Motor neuron (in vitro differentiated cells): ENCODE measurements around the gene ITGB5. TPM values are rescaled to one million over a fixed set of nuclear protein-coding genes. Genes with fewer than 3 reads are reported as not detected.

ENCODE experiments used
- ATAC-seq, 8 experiments: fragments of 200-7000 bp; cut with Tn5 transposase; replicated peaks in 6 of 8; 2 replicates each; pipeline ENCODE4 v1.8.0; 2021; ENCODE audit warnings: mild to moderate bottlenecking in 8 of 8, moderate library complexity in 8 of 8
- H3K27ac ChIP-seq, 2 donors: fragments of 250-450 bp; sonication (Bioruptor Pico); 2 replicates each; pipeline ENCODE4 v1.9.0; 2021; ENCODE audit warnings: antibody characterized with exemption in 2 of 2, mild to moderate bottlenecking in 2 of 2, moderate library complexity in 1 of 2
- H3K4me1 ChIP-seq, 2 donors: fragments of 250-450 bp; sonication (Bioruptor Pico); replicated peaks in 1 of 2; 2 replicates each; pipeline ENCODE4 v1.6.1; 2021; ENCODE audit warnings: antibody characterized with exemption in 2 of 2, mild to moderate bottlenecking in 2 of 2, moderate library complexity in 1 of 2
- H3K4me3 ChIP-seq, 5 donors: fragments of 250-450 bp; sonication (Bioruptor Pico); 2 replicates each; pipeline ENCODE4 v1.9.0; 2021; ENCODE audit warnings: antibody characterized with exemption in 5 of 5, mild to moderate bottlenecking in 5 of 5, moderate library complexity in 4 of 5
- WGBS, 10 experiments: fragments of 450-650 bp; shearing (Covaris generic); methylation state at CpG; one replicate each; pipeline ENCODE4 v1.0.0; 2022; 5-methylcytosine and 5-hydroxymethylcytosine counted together
- in situ Hi-C, 9 experiments: fragments of 400-800 bp; cut with MboI; loops; one replicate each; pipeline ENCODE4 v1.15.0; 2021; ENCODE audit warnings: low sequenced_read_pairs in 9 of 9, low pct_unique_long_range_greater_than_20kb in 2 of 9; ENCODE audit not compliant: unreplicated experiment in 9 of 9
- total RNA-seq, 8 experiments: library from RNA; unstranded; fragments of 300-600 nt; gene quantifications; 2 replicates each; pipeline versions ENCODE4 v1.2.3 to v1.2.4, GENCODE V29; 2022

Gene ITGB5
- total RNA-seq, 8 experiments from 2014 or later = 6.3 to 84.7 (median 14.6) TPM

- in situ Hi-C loops = no loop called here
- no peak for ATAC-seq
- Histone ChIP-seq H3K4me1 (no peaks in the 10 kb centered on the region), H3K4me3 (no peak overlapping the region), H3K27ac (no peak overlapping the region)
- 0 to 100% (median 80%) methylated on average over 1 of the region's 1 CpG; no CpG with 5 or more reads in 7 of the 10 experiments for WGBS, 10 experiments
Observed at GRCh38 chr3:124873226-124873625, 13.9 kb downstream of the ITGB5 start.

GRCh38 chr3:124867511-124867910 lies 19.7 kb downstream of the ITGB5 start:
- Histone ChIP-seq H3K4me3 (no peak overlapping the region), H3K4me1 (no peaks in the 10 kb centered on the region), H3K27ac (no peak overlapping the region)
- in situ Hi-C loops = no loop called here
- 77 to 100% (median 96%) methylated on average over 1 to 3 of the region's 3 CpGs; no CpG with 5 or more reads in 5 of the 10 experiments for WGBS, 10 experiments
- no peak for ATAC-seq

- Histone ChIP-seq H3K27ac (no peak overlapping the region), H3K4me1 (no peaks in the 10 kb centered on the region), H3K4me3 (no peak overlapping the region)
- in situ Hi-C loops = no loop called here
- 73 to 100% (median 94%) methylated on average over 1 to 2 of the region's 2 CpGs; no CpG with 5 or more reads in 6 of the 10 experiments for WGBS, 10 experiments
- ATAC-seq = no peak
Observed at GRCh38 chr3:124862006-124862405, 25.2 kb downstream of the ITGB5 start.

GRCh38 chr3:124861041-124861440 lies 26.1 kb downstream of the ITGB5 start:
- H3K27ac ChIP-seq = no peak overlapping the region
- H3K4me1 ChIP-seq = no peaks in the 10 kb centered on the region
- WGBS, 10 experiments = 15 to 100% (median 80%) methylated on average over 1 to 9 of the region's 9 CpGs; no CpG with 5 or more reads in 1 of the 10 experiments
- no peak overlapping the region for H3K4me3 ChIP-seq
- in situ Hi-C loops = no loop called here
- no peak for ATAC-seq

GRCh38 chr3:124860599-124860998 lies 26.6 kb downstream of the ITGB5 start:
- in situ Hi-C loops = no loop called here
- no peak overlapping the region for H3K27ac ChIP-seq
- H3K4me3 ChIP-seq = no peak overlapping the region
- 25 to 100% (median 86%) methylated on average over 1 of the region's 1 CpG; no CpG with 5 or more reads in 3 of the 10 experiments for WGBS, 10 experiments
- H3K4me1 ChIP-seq = no peaks in the 10 kb centered on the region
- ATAC-seq = peak in 3 of 8 experiments; percentile 56 to 73 (median 67)

GRCh38 chr3:124859025-124859424 lies 28.1 kb downstream of the ITGB5 start:
- ATAC-seq = peak in 7 of 8 experiments; percentile 38 to 99 (median 63)
- H3K27ac ChIP-seq = no peak overlapping the region
- no peak overlapping the region for H3K4me3 ChIP-seq
- in situ Hi-C loops = no loop called here
- WGBS, 10 experiments = 0 to 74% (median 50%) methylated on average over 1 to 6 of the region's 7 CpGs; no CpG with 5 or more reads in 3 of the 10 experiments
- no peaks in the 10 kb centered on the region for H3K4me1 ChIP-seq

GRCh38 chr3:124858275-124858674 lies 28.9 kb downstream of the ITGB5 start:
- peak in 2 of 8 experiments; percentile 62 to 80 for ATAC-seq
- Histone ChIP-seq H3K27ac (no peak overlapping the region), H3K4me1 (no peaks in the 10 kb centered on the region), H3K4me3 (no peak overlapping the region)
- WGBS, 10 experiments = 0 to 100% (median 100%) methylated on average over 1 of the region's 1 CpG; no CpG with 5 or more reads in 1 of the 10 experiments
- in situ Hi-C loops = no loop called here

- in situ Hi-C loops = no loop called here
- Histone ChIP-seq H3K4me3 (no peak overlapping the region), H3K27ac (no peak overlapping the region), H3K4me1 (peaks cover 0 to under 1% of the 10 kb centered on the region in 2 donors)
- no peak for ATAC-seq
- WGBS, 10 experiments = 57 to 100% (median 89%) methylated on average over 1 to 2 of the region's 2 CpGs; no CpG with 5 or more reads in 1 of the 10 experiments
Observed at GRCh38 chr3:124856677-124857076, 30.5 kb downstream of the ITGB5 start.

- no peak overlapping the region for H3K4me3 ChIP-seq
- in situ Hi-C loops = no loop called here
- H3K4me1 ChIP-seq = peaks cover 4 to 11% of the 10 kb centered on the region in 2 donors
- WGBS, 10 experiments = 0 to 100% (median 80%) methylated on average over 1 of the region's 1 CpG; no CpG with 5 or more reads in 3 of the 10 experiments
- no peak for ATAC-seq
- H3K27ac ChIP-seq = no peak overlapping the region
Observed at GRCh38 chr3:124854009-124854408, 33.2 kb downstream of the ITGB5 start.

GRCh38 chr3:124853446-124853845 lies 33.7 kb downstream of the ITGB5 start:
- H3K27ac ChIP-seq = no peak overlapping the region
- peaks cover 4 to 11% of the 10 kb centered on the region in 2 donors for H3K4me1 ChIP-seq
- ATAC-seq = no peak
- no peak overlapping the region for H3K4me3 ChIP-seq
- in situ Hi-C loops = no loop called here
- 90 to 100% (median 100%) methylated on average over 1 to 3 of the region's 3 CpGs; no CpG with 5 or more reads in 1 of the 10 experiments for WGBS, 10 experiments

- 52 to 100% (median 84%) methylated on average over 3 to 9 of the region's 12 CpGs; no CpG with 5 or more reads in 3 of the 10 experiments for WGBS, 10 experiments
- peaks cover 4 to 11% of the 10 kb centered on the region in 2 donors for H3K4me1 ChIP-seq
- ATAC-seq = no peak
- in situ Hi-C loops = no loop called here
- no peak overlapping the region for H3K27ac ChIP-seq
- H3K4me3 ChIP-seq = no peak overlapping the region
Observed at GRCh38 chr3:124851905-124852304, 35.3 kb downstream of the ITGB5 start.

- no peak for ATAC-seq
- no peak overlapping the region for H3K4me3 ChIP-seq
- in situ Hi-C loops = no loop called here
- H3K27ac ChIP-seq = no peak overlapping the region
- peaks cover 4 to 11% of the 10 kb centered on the region in 2 donors for H3K4me1 ChIP-seq
- WGBS, 10 experiments = 58 to 100% (median 75%) methylated on average over 1 to 3 of the region's 3 CpGs; no CpG with 5 or more reads in 1 of the 10 experiments
Observed at GRCh38 chr3:124851136-124851535, 36.0 kb downstream of the ITGB5 start.

- ATAC-seq = no peak
Observed at GRCh38 chr3:124850633-124851032, 36.5 kb downstream of the ITGB5 start.

GRCh38 chr3:124850212-124850611 lies 37.0 kb downstream of the ITGB5 start:
- WGBS, 10 experiments = 17 to 75% (median 60%) methylated on average over 1 to 4 of the region's 6 CpGs; no CpG with 5 or more reads in 4 of the 10 experiments
- H3K4me3 ChIP-seq = no peak overlapping the region
- peak in 5 of 8 experiments; percentile 83 to 99 (median 97) for ATAC-seq
- peaks cover 4 to 11% of the 10 kb centered on the region in 2 donors for H3K4me1 ChIP-seq
- in situ Hi-C loops = no loop called here
- no peak overlapping the region for H3K27ac ChIP-seq

More at GRCh38 chr3:124850633-124851032, 36.5 kb downstream of the ITGB5 start:
- no peak overlapping the region for H3K4me3 ChIP-seq
- H3K27ac ChIP-seq = no peak overlapping the region
- in situ Hi-C loops = no loop called here
- peaks cover 4 to 11% of the 10 kb centered on the region in 2 donors for H3K4me1 ChIP-seq
- WGBS, 10 experiments = 50% methylated on average over 1 of the region's 2 CpGs; no CpG with 5 or more reads in 9 of the 10 experiments
